Right lobe of liver (tissue), 6 donors: Measurements from ENCODE around the gene DIPK1B. TPM values are rescaled to one million over a fixed set of nuclear protein-coding genes. Genes with fewer than 3 reads are reported as not detected.

ENCODE experiments used
- ATAC-seq, 4 donors: fragments of 200-7000 bp; cut with Tn5 transposase; one replicate each; pipeline ENCODE4 v1.9.1; 2020; ENCODE audit warnings: mild to moderate bottlenecking in 4 of 4, moderate library complexity in 4 of 4
- DNase-seq, 3 donors: peaks; one replicate each; pipeline ENCODE4 v3.0.0-alpha.2; 2020
- H3K27ac ChIP-seq, 3 donors: fragments of 200-600 bp; one replicate each; pipeline ENCODE4 v1.8.0; 2022
- H3K27me3 ChIP-seq, 2 donors: fragments of 200-600 bp; one replicate each; pipeline ENCODE4 v1.8.0; 2022
- H3K36me3 ChIP-seq, 4 donors: fragments of 200-600 bp; sonication (generic) in 1 of 4; one replicate each; pipeline versions ENCODE4 v1.5.1 to v1.8.0; 2017 to 2022; ENCODE audit warnings: control low read depth in 1 of 4
- H3K4me1 ChIP-seq, 4 donors: fragments of 200-600 bp; sonication (generic) in 1 of 4; one replicate each; pipeline versions ENCODE4 v1.5.1 to v1.8.0; 2017 to 2022; ENCODE audit warnings: control low read depth in 1 of 4
- H3K4me3 ChIP-seq, 3 donors: fragments of 200-600 bp; one replicate each; pipeline ENCODE4 v1.8.0; 2022
- H3K9me3 ChIP-seq, 4 donors: fragments of 200-600 bp; sonication (generic) in 1 of 4; one replicate each; pipeline versions ENCODE4 v1.5.1 to v1.8.0; 2017 to 2022; ENCODE audit warnings: control low read depth in 1 of 4
- CTCF ChIP-seq, 4 donors: fragments of 200-600 bp in 3 of 4; fragments of 450-650 bp in 1 of 4; IDR thresholded peaks; one replicate each; pipeline versions ENCODE4 v1.5.1 to v1.8.0; 2016 to 2022; ENCODE audit warnings: antibody characterized with exemption in 4 of 4, mild to moderate bottlenecking in 2 of 4
- POLR2A ChIP-seq: fragments of 450-650 bp; IDR thresholded peaks from one replicate; pipeline ENCODE4 v1.6.1; 2017; ENCODE audit warnings: antibody characterized with exemption, mild to moderate bottlenecking
- WGBS: methylation state at CpG from one replicate; pipeline ENCODE4 v1.1.6; 2018; ENCODE audit warnings: low coverage, low lambda C conversion rate; ENCODE audit not compliant: insufficient coverage; ENCODE audit errors: missing lambda C conversion rate; 5-methylcytosine and 5-hydroxymethylcytosine counted together
- intact Hi-C, 2 donors: fragments of 100-400 bp; cut with DNase I; formaldehyde crosslinking; loops; one replicate each; pipeline versions ENCODE4 v1.11.2 to v1.14.1; 2022
- total RNA-seq, 6 experiments: library from RNA; depleted of rRNA in 2 of 6; stranded (reverse); fragments of >200 nt in 2 of 6; fragmentation: NEBNext Ultra II Directional in 3 of 6; extraction: Animal tissue kit (Norgen Biotek cat#: 25700) in 3 of 6; gene quantifications; one replicate each; pipeline versions ENCODE4 v1.1.0 to v1.2.4, GENCODE V29; 2016 to 2023
- donor health status: DM: no; HTN: yes; CAD: no.
- donor health status: DM: no; HTN: no; CAD: no.
- donor health status: DM: no; HTN: no; CAD: no.
- donor health status: DM: no; HTN: yes; CAD: no.
- donor health status: DM: no; HTN: yes; CAD: no.

DIPK1B gene
- total RNA-seq, 6 experiments from 2014 or later, result 1.4 to 7.7 (median 5.1) TPM

DNA sequence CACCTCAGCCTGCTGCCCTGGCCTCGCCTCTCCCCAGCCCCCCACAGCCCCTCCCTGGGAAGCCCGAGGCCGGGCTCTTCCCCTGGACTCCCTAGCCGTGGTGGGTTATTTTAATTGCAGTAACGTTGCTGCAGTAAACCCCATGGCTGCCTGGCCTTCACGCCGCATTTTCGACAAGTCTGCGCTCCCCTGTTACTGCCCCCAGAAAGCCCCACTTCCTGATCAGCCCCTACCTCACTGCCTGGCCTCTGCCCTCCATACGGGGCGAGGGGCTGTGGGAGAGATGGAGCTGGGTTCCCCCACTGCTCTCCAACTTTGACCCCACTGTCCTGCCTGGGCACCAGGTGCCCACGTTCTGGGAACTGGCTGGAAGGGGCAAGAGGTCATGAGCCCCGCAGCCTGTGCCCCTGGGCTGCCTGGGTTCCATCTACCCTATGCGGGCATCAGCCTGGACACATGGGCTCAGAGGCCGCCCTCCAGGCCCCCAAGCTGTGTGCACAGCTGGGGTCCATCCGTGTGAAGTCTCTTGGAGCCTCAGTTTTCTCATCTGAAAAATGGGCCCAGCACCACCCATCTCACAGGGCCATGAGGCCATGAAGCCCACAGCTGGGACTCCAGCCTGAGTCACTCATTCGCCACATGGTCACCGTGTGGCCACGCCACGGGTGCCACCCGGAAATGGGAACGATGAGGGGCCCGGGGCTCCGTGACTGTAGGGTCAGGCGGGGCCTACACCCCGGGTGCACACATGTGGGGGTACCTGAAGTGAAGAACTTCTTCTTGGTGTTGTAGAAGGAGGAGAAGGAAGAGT lies 38.2 kb upstream of the DIPK1B start:
- WGBS, result 52% methylated on average over 3 of the region's 26 CpGs
- TF ChIP-seq CTCF (IDR thresholded peaks at IDR 0.05) (no peak), POLR2A (no peak)
- Histone ChIP-seq H3K4me1 (peaks cover 0 to 49% (median 25%) of the 10 kb centered on the region in 4 donors), H3K9me3 (no peaks in the 10 kb centered on the region), H3K4me3 (no peak overlapping the region), H3K27ac (peak overlapping the region in 1 of 3 donors; percentile 51), H3K27me3 (no peaks in the 10 kb centered on the region), H3K36me3 (peaks cover 0 to 19% (median 11%) of the 10 kb centered on the region in 4 donors)
- intact Hi-C loops, result no loop called here
- DNase-seq, result peak in 1 of 3 donors; percentile 63
- ATAC-seq, result peak in 3 of 4 donors; percentile 0 to 1 (median 0)

- no peaks in the 10 kb centered on the region for H3K9me3 ChIP-seq
- peaks cover 0 to 19% (median 11%) of the 10 kb centered on the region in 4 donors for H3K36me3 ChIP-seq
- intact Hi-C loops, result no loop called here
- no peaks in the 10 kb centered on the region for H3K27me3 ChIP-seq
- H3K4me1 ChIP-seq, result peaks cover 0 to 56% (median 29%) of the 10 kb centered on the region in 4 donors
- WGBS, result 22% methylated on average over 6 of the region's 11 CpGs
- H3K27ac ChIP-seq, result peak overlapping the region in 1 of 3 donors; percentile 37
- ATAC-seq, result peak; percentile 44 to 69 (median 50)
- peak; percentile 91 to 94 (median 93) for DNase-seq
- TF ChIP-seq CTCF (IDR thresholded peaks at IDR 0.05) (no peak), POLR2A (no peak)
- H3K4me3 ChIP-seq, result no peak overlapping the region
Measured at GRCh38 chr9:136674786-136675349, 37.5 kb upstream of the DIPK1B start.

GRCh38 chr9:136675477-136676296 lies 36.7 kb upstream of the DIPK1B start:
- DNase-seq, result peak in 1 of 3 donors; percentile 61
- WGBS, result 40% methylated on average over 2 of the region's 16 CpGs
- no peaks in the 10 kb centered on the region for H3K27me3 ChIP-seq
- TF ChIP-seq CTCF (IDR thresholded peaks at IDR 0.05) (no peak), POLR2A (no peak)
- peak in 3 of 4 donors; percentile 0 to 8 (median 1) for ATAC-seq
- H3K27ac ChIP-seq, result no peak overlapping the region
- no peaks in the 10 kb centered on the region for H3K9me3 ChIP-seq
- H3K4me1 ChIP-seq, result peaks cover 0 to 64% (median 31%) of the 10 kb centered on the region in 4 donors
- peaks cover 0 to 19% (median 11%) of the 10 kb centered on the region in 4 donors for H3K36me3 ChIP-seq
- intact Hi-C loops, result no loop called here
- H3K4me3 ChIP-seq, result no peak overlapping the region

GRCh38 chr9:136676297-136676794 lies 36.0 kb upstream of the DIPK1B start:
- DNase-seq (no peak), ATAC-seq (no peak)
- Histone ChIP-seq H3K4me1 (peaks cover 0 to 70% (median 35%) of the 10 kb centered on the region in 4 donors), H3K27me3 (no peaks in the 10 kb centered on the region), H3K9me3 (no peaks in the 10 kb centered on the region), H3K27ac (no peak overlapping the region), H3K36me3 (peaks cover 0 to 19% (median 11%) of the 10 kb centered on the region in 4 donors), H3K4me3 (no peak overlapping the region)
- TF ChIP-seq POLR2A, result no peak
- TF ChIP-seq CTCF (IDR thresholded peaks at IDR 0.05), result no peak
- intact Hi-C loops, result no loop called here
- no CpG with 5 or more reads among the region's 13 CpGs for WGBS
